HCT116 (cell line): ENCODE measurements around the gene MKRN3. TPM values are rescaled to one million over a fixed set of nuclear protein-coding genes. Genes with fewer than 3 reads are reported as not detected.
A peak's percentile ranks its signal among the peaks of the same experiment; 100 is the strongest.

Experiments used
- ATAC-seq: fragments of 200-7000 bp; cut with Tn5 transposase; 2 replicates; pipeline ENCODE4 v1.9.1; 2020; ENCODE audit warnings: mild to moderate bottlenecking, moderate library complexity
- BruUV-seq: library from RNA; stranded (reverse); fragments of 400-500 nt; replicated peaks from 2 replicates; lab custom pipeline; 2021; lab: Mats Ljungman, UMichigan
- CTCF ChIA-PET: fragments of 300-600 bp; sonication (Branson Sonifier 250); formaldehyde crosslinking; loops from one replicate; lab custom pipeline; 2021; ENCODE audit warnings: antibody characterized with exemption; lab: Charles Lee
- POLR2A ChIA-PET: fragments of 300-600, 350-600 bp; sonication (Branson Sonifier 250); formaldehyde crosslinking; loops from one replicate; lab custom pipeline; 2021; ENCODE audit warnings: antibody characterized with exemption; lab: Charles Lee
- RAD21 ChIA-PET, 2 experiments: fragments of 300-600 bp; sonication (Branson Sonifier 250); formaldehyde crosslinking; loops; one replicate each; lab custom pipeline; 2023; ENCODE audit warnings: low total read pairs in 2 of 2; ENCODE audit not compliant: uncharacterized antibody in 2 of 2, unreplicated experiment in 2 of 2, low non-redundant PET in 1 of 2; lab: Charles Lee
- DNase-seq: peaks from one replicate; pipeline ENCODE4 v3.0.0-alpha.2; 2010; ENCODE audit warnings: low read depth, low spot score
- H2AFZ ChIP-seq: fragments of 200-600 bp; shearing (Covaris generic), sonication (generic); 2 replicates; pipeline ENCODE4 v1.6.1; 2017; ENCODE audit warnings: low read depth, mixed run types, mixed read lengths, antibody characterized with exemption, low read length; ENCODE audit not compliant: poor library complexity, severe bottlenecking
- H3K27ac ChIP-seq: 2 replicates; pipeline ENCODE4 v1.5.1; 2012; ENCODE audit warnings: low read depth, low read length
- H3K27me3 ChIP-seq: fragments of 200-600 bp; sonication (generic); 2 replicates; pipeline ENCODE4 v1.6.1; 2016; ENCODE audit warnings: mixed run types, low read length, mixed read lengths; ENCODE audit not compliant: insufficient read depth
- H3K36me3 ChIP-seq, 2 experiments: fragments of 200-500 bp in 1 of 2; fragments of 200-600 bp in 1 of 2; sonication (Bioruptor generic) in 1 of 2; sonication (generic) in 1 of 2; 2 replicates each; pipeline versions ENCODE4 v1.5.1 to v1.6.1; 2014 to 2016; ENCODE audit warnings: low read length in 2 of 2, inconsistent platforms in 1 of 2, mixed read lengths in 1 of 2, mixed run types in 1 of 2; ENCODE audit not compliant: insufficient read depth in 2 of 2, control insufficient read depth in 1 of 2
- H3K4me1 ChIP-seq, 2 experiments: fragments of 200-600 bp in 1 of 2; sonication (generic) in 1 of 2; 2 replicates each; pipeline versions ENCODE4 v1.5.1 to v1.6.1; 2012 to 2017; ENCODE audit warnings: low read length in 2 of 2, inconsistent platforms in 1 of 2, mild to moderate bottlenecking in 1 of 2, mixed read lengths in 1 of 2, mixed run types in 1 of 2, moderate library complexity in 1 of 2; ENCODE audit not compliant: insufficient read depth in 2 of 2, control insufficient read depth in 1 of 2
- H3K4me2 ChIP-seq: fragments of 200-600 bp; sonication (generic); 2 replicates; pipeline ENCODE4 v1.6.1; 2017; ENCODE audit warnings: mixed run types, low read length, mixed read lengths
- H3K4me3 ChIP-seq, 2 experiments: fragments of 200-600 bp in 1 of 2; sonication (generic) in 1 of 2; replicated peaks in 1 of 2; 2 replicates each; pipeline ENCODE4 v1.5.1; 2011 to 2016; ENCODE audit warnings: low read length in 2 of 2, control low read depth in 1 of 2, low read depth in 1 of 2, mild to moderate bottlenecking in 1 of 2, mixed read lengths in 1 of 2, mixed run types in 1 of 2
- H3K79me2 ChIP-seq: fragments of 200-600 bp; sonication (generic); 2 replicates; pipeline ENCODE4 v1.6.1; 2017; ENCODE audit warnings: mild to moderate bottlenecking, mixed run types, low read length, moderate library complexity, mixed read lengths; ENCODE audit not compliant: insufficient read depth
- H3K9ac ChIP-seq: fragments of 200-600 bp; sonication (generic); 2 replicates; pipeline ENCODE4 v1.6.1; 2016; ENCODE audit warnings: low read length, mixed read lengths
- H3K9me2 ChIP-seq: fragments of 200-600 bp; sonication (generic), shearing (Covaris generic); 2 replicates; pipeline ENCODE4 v1.6.1; 2017; ENCODE audit warnings: mixed run types, mild to moderate bottlenecking, moderate library complexity; ENCODE audit not compliant: insufficient read depth
- H3K9me3 ChIP-seq, 2 experiments: fragments of 200-500 bp in 1 of 2; fragments of 200-600 bp in 1 of 2; sonication (Bioruptor generic) in 1 of 2; sonication (generic) in 1 of 2; 2 replicates each; pipeline ENCODE4 v1.6.1; 2014 to 2017; ENCODE audit warnings: low read length in 2 of 2, mixed read lengths in 2 of 2, inconsistent platforms in 1 of 2, low read depth in 1 of 2, mild to moderate bottlenecking in 1 of 2, mixed run types in 1 of 2, moderate library complexity in 1 of 2; ENCODE audit not compliant: control insufficient read depth in 1 of 2, insufficient read depth in 1 of 2
- H4K20me1 ChIP-seq: fragments of 200-600 bp; sonication (generic), shearing (Covaris generic); 2 replicates; pipeline ENCODE4 v1.6.1; 2017; ENCODE audit warnings: mixed run types, mild to moderate bottlenecking, moderate library complexity; ENCODE audit not compliant: insufficient read depth
- EZH2phosphoT487 ChIP-seq: fragments of 200-600 bp; IDR thresholded peaks from 2 replicates; pipeline ENCODE4 v1.6.1; 2018; ENCODE audit warnings: antibody characterized with exemption, borderline replicate concordance
- FOSL1 ChIP-seq: IDR thresholded peaks from 2 replicates; pipeline ENCODE4 v1.6.1; 2012; ENCODE audit warnings: low read depth
- JUND ChIP-seq: IDR thresholded peaks from 2 replicates; pipeline ENCODE4 v1.6.1; 2012
- POLR2A ChIP-seq: IDR thresholded peaks from 2 replicates; pipeline ENCODE4 v1.7.0; 2011; ENCODE audit warnings: borderline replicate concordance; ENCODE audit not compliant: insufficient read depth, insufficient read length; ENCODE audit errors: extremely low read depth
- POLR2AphosphoS5 ChIP-seq: IDR thresholded peaks from 2 replicates; pipeline ENCODE4 v1.6.1; 2011; ENCODE audit warnings: mild to moderate bottlenecking, low read depth, low read length, moderate library complexity
- RAD21 ChIP-seq: IDR thresholded peaks from 2 replicates; pipeline ENCODE4 v1.6.1; 2012; ENCODE audit warnings: low read depth, mild to moderate bottlenecking
- SP1 ChIP-seq: IDR thresholded peaks from 2 replicates; pipeline ENCODE4 v1.6.1; 2012; ENCODE audit warnings: low read depth
- SRF ChIP-seq: IDR thresholded peaks from 2 replicates; pipeline ENCODE4 v1.6.1; 2012; ENCODE audit warnings: low read depth
- YY1 ChIP-seq: IDR thresholded peaks from 2 replicates; pipeline ENCODE4 v1.6.1; 2011; ENCODE audit warnings: low read length, low read depth, moderate library complexity, mild to moderate bottlenecking; ENCODE audit not compliant: insufficient replicate concordance; ENCODE audit errors: extremely low read depth
- ZFX ChIP-seq: fragments of 450-650 bp; IDR thresholded peaks from 2 replicates; pipeline ENCODE4 v1.6.1; 2017
- intact Hi-C: fragments of 100-400 bp; cut with micrococcal nuclease; formaldehyde crosslinking; loops from 2 replicates; pipeline ENCODE4 v1.10.0; 2022
- total RNA-seq: library from RNA; stranded (reverse); gene quantifications from one replicate; pipeline ENCODE4 v1.2.1, GENCODE V29; 2021; ENCODE audit not compliant: unreplicated experiment
- TF ChIP-seq, protein P1 (sequence below), 3 experiments: fragments of 200-600 bp in 1 of 3; sonication (generic) in 1 of 3; IDR thresholded peaks in 2 of 3; conservative IDR thresholded peaks in 1 of 3; 2 replicates each; pipeline ENCODE4 v1.5.1; 2012 to 2017; ENCODE audit warnings: low read depth in 2 of 3, low read length in 2 of 3, antibody characterized with exemption in 1 of 3, borderline replicate concordance in 1 of 3, control low read depth in 1 of 3, mild to moderate bottlenecking in 1 of 3, mixed read lengths in 1 of 3, mixed run types in 1 of 3, moderate library complexity in 1 of 3; ENCODE audit not compliant: insufficient read depth in 1 of 3
- TF ChIP-seq, protein P2 (sequence below): IDR thresholded peaks from 2 replicates; pipeline ENCODE4 v1.6.1; 2011; ENCODE audit warnings: mild to moderate bottlenecking, low read length, moderate library complexity; ENCODE audit not compliant: insufficient replicate concordance; ENCODE audit errors: extremely low read depth
- TF ChIP-seq, protein P3 (sequence below): IDR thresholded peaks from 2 replicates; pipeline ENCODE4 v1.6.1; 2012

MKRN3 gene
- total RNA-seq, 1 experiment from 2014 or later: 10.1 TPM

DNA sequence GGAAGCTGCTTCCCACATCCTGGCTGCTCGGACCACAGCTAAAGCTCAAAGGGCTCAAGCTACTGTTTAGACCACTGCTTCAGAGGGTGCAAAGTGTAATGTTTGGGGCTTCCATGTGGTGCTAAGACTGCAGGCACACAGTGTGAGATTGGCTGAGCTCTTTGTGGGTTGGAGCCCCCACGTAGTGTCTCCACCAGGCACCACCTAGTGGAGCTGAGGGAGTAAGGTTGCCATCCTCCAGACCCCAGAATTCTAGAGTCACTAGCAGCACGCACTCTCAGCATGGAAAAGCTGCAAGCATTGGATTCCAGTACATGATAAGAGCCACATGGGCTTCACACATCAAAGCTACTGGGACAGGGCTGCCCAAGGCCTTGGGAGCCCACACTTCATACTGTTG is 9.3 kb downstream of the MKRN3 start:
- Histone ChIP-seq H3K9me2 (no peaks in the 10 kb centered on the region), H3K4me3 (no peak overlapping the region), H3K4me2 (no peak overlapping the region), H3K27ac (no peak overlapping the region), H3K4me1 (peaks cover 0 to 2% of the 10 kb centered on the region in 2 experiments; a peak in 1 of 4 replicates), H3K27me3 (no peaks in the 10 kb centered on the region), H3K9ac (no peak overlapping the region)
- intact Hi-C loops: no loop called here
- DNase-seq: no peak
- BruUV-seq: no TSS peak
- RAD21 ChIA-PET: no interaction called here
- TF ChIP-seq, protein P1, sequence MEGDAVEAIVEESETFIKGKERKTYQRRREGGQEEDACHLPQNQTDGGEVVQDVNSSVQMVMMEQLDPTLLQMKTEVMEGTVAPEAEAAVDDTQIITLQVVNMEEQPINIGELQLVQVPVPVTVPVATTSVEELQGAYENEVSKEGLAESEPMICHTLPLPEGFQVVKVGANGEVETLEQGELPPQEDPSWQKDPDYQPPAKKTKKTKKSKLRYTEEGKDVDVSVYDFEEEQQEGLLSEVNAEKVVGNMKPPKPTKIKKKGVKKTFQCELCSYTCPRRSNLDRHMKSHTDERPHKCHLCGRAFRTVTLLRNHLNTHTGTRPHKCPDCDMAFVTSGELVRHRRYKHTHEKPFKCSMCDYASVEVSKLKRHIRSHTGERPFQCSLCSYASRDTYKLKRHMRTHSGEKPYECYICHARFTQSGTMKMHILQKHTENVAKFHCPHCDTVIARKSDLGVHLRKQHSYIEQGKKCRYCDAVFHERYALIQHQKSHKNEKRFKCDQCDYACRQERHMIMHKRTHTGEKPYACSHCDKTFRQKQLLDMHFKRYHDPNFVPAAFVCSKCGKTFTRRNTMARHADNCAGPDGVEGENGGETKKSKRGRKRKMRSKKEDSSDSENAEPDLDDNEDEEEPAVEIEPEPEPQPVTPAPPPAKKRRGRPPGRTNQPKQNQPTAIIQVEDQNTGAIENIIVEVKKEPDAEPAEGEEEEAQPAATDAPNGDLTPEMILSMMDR (IDR thresholded peaks at IDR 0.05 in 2 of 3, conservative IDR thresholded peaks at IDR 0.05 in 1 of 3; ENCODE audit: borderline replicate concordance in 1 of 3, insufficient read depth in 1 of 3, low read depth in 2 of 3, low read length in 2 of 3): peak in 2 of 3 experiments; percentile 9 to 33; a peak in 3 of 6 replicates
- TF ChIP-seq YY1: no peak
- TF ChIP-seq, all 23 proteins: peak for 1
- Histone ChIP-seq H3K9me3 (no peaks in the 10 kb centered on the region), H2AFZ (no peak overlapping the region), H3K36me3 (no peaks in the 10 kb centered on the region), H4K20me1 (no peaks in the 10 kb centered on the region), H3K79me2 (peaks cover 56% of the 10 kb centered on the region)
- POLR2A ChIA-PET: interaction anchor here (0.9 to 1.1 kb wide), 2 partner anchors 9 to 43 kb away, joined by 3 read pairs; no protein-coding TSS in a partner anchor
- CTCF ChIA-PET: interaction anchor here (1.3 kb wide), 1 partner anchor 9 kb away, joined by 3 read pairs; no protein-coding TSS in a partner anchor
- ATAC-seq: peak; percentile 74

DNA sequence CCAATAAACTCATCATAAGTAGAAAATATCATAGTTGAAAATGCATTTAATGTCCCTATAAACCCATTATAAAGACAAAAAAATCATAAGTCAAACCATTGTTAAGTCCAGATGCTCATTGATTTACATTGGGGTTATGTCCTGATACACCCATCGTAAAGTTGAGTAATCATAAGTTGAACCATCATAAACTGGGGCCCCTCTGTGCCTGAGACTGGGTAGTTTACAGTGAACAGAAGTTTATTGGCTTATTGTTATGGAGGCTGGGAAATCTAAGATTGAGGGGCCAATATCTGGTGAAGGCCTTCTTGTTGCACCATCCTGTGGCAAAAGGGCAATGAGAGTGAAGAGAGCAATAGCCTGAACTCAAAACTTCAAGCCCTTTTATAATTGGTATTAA is 10.6 kb downstream of the MKRN3 start:
- POLR2A ChIA-PET: no interaction called here
- intact Hi-C loops: no loop called here
- Histone ChIP-seq H3K79me2 (peaks cover 43% of the 10 kb centered on the region), H3K4me1 (no peaks in the 10 kb centered on the region), H3K36me3 (no peaks in the 10 kb centered on the region), H2AFZ (no peak overlapping the region), H3K27ac (no peak overlapping the region), H3K4me2 (no peak overlapping the region), H3K4me3 (no peak overlapping the region), H3K9me3 (no peaks in the 10 kb centered on the region), H4K20me1 (no peaks in the 10 kb centered on the region), H3K9me2 (no peaks in the 10 kb centered on the region), H3K9ac (no peak overlapping the region), H3K27me3 (no peaks in the 10 kb centered on the region)
- ATAC-seq (no peak), DNase-seq (no peak)
- CTCF ChIA-PET: no interaction called here
- RAD21 ChIA-PET: no interaction called here
- no TSS peak for BruUV-seq
- TF ChIP-seq, protein P2, sequence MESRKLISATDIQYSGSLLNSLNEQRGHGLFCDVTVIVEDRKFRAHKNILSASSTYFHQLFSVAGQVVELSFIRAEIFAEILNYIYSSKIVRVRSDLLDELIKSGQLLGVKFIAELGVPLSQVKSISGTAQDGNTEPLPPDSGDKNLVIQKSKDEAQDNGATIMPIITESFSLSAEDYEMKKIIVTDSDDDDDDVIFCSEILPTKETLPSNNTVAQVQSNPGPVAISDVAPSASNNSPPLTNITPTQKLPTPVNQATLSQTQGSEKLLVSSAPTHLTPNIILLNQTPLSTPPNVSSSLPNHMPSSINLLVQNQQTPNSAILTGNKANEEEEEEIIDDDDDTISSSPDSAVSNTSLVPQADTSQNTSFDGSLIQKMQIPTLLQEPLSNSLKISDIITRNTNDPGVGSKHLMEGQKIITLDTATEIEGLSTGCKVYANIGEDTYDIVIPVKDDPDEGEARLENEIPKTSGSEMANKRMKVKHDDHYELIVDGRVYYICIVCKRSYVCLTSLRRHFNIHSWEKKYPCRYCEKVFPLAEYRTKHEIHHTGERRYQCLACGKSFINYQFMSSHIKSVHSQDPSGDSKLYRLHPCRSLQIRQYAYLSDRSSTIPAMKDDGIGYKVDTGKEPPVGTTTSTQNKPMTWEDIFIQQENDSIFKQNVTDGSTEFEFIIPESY: no peak
- TF ChIP-seq FOSL1 (no peak), JUND (no peak), POLR2A (no peak), YY1 (no peak), POLR2AphosphoS5 (no peak), SP1 (no peak), ZFX (no peak), RAD21 (no peak), SRF (no peak), EZH2phosphoT487 (no peak)
- TF ChIP-seq, protein P3, sequence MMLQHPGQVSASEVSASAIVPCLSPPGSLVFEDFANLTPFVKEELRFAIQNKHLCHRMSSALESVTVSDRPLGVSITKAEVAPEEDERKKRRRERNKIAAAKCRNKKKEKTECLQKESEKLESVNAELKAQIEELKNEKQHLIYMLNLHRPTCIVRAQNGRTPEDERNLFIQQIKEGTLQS: no peak
- TF ChIP-seq, protein P1 (IDR thresholded peaks at IDR 0.05 in 2 of 3, conservative IDR thresholded peaks at IDR 0.05 in 1 of 3; ENCODE audit: borderline replicate concordance in 1 of 3, insufficient read depth in 1 of 3, low read depth in 2 of 3, low read length in 2 of 3): no peak
